Spinal cord (tissue), 10 donors: ENCODE results near the gene MBD4. TPM values are rescaled to one million over a fixed set of nuclear protein-coding genes. Genes with fewer than 3 reads are reported as not detected.
A peak's percentile ranks its signal among the peaks of the same experiment; 100 is the strongest.

Experiments
- DNase-seq, 6 donors: peaks; one replicate each; pipeline versions ENCODE4 v3.0.0 to v3.0.0-alpha.2; 2013 to 2015; ENCODE audit warnings: low spot score in 6 of 6, low read depth in 4 of 6
- H3K27ac ChIP-seq: one replicate; pipeline ENCODE4 v1.5.1; 2013; ENCODE audit warnings: low read depth, low read length, control low read depth
- H3K27me3 ChIP-seq: one replicate; pipeline ENCODE4 v1.6.1; 2013; ENCODE audit warnings: low read length; ENCODE audit not compliant: control insufficient read depth, insufficient read depth
- H3K36me3 ChIP-seq: one replicate; pipeline ENCODE4 v1.6.1; 2013; ENCODE audit warnings: low read length; ENCODE audit not compliant: control insufficient read depth, insufficient read depth
- H3K4me1 ChIP-seq: one replicate; pipeline ENCODE4 v1.6.1; 2013; ENCODE audit warnings: low read length; ENCODE audit not compliant: control insufficient read depth, insufficient read depth
- H3K4me3 ChIP-seq: one replicate; pipeline ENCODE4 v1.5.1; 2013; ENCODE audit warnings: low read depth, low read length, control low read depth
- H3K9me3 ChIP-seq: one replicate; pipeline ENCODE4 v1.6.1; 2013; ENCODE audit warnings: low read length; ENCODE audit not compliant: control insufficient read depth, insufficient read depth
- WGBS: methylation state at CpG from one replicate; pipeline ENCODE4 v1.1.5; 2013; ENCODE audit warnings: missing lambda C conversion rate; ENCODE audit not compliant: insufficient coverage; 5-methylcytosine and 5-hydroxymethylcytosine counted together
- polyA plus RNA-seq, 2 donors: library from polyadenylated mRNA; unstranded; fragments of 120-200 nt; gene quantifications; one replicate each; pipeline ENCODE4 v1.2.1, GENCODE V29; 2013; ENCODE audit not compliant: insufficient read length in 2 of 2
- total RNA-seq, 2 donors: library from RNA; depleted of rRNA in 1 of 2; stranded (reverse); fragments of 120-200 nt in 1 of 2; fragments of >200 nt in 1 of 2; gene quantifications; one replicate each; pipeline versions ENCODE4 v1.2.3 to v1.2.4, GENCODE V29; 2013 to 2014
- donor health status: healthy.

MBD4 gene
- total and polyA plus RNA-seq, 4 donors = 25.1 to 35.2 (median 31.2) TPM

GRCh38 chr3:129439226-129439816 is 427 bp downstream of the MBD4 start:
- no peaks in the 10 kb centered on the region for H3K9me3 ChIP-seq
- DNase-seq = peak in 1 of 6 donors; percentile 22
- peak overlapping the region; percentile 88 for H3K27ac ChIP-seq
- 2% methylated on average over 16 of the region's 17 CpGs for WGBS
- no peaks in the 10 kb centered on the region for H3K27me3 ChIP-seq
- H3K36me3 ChIP-seq = no peaks in the 10 kb centered on the region
- H3K4me1 ChIP-seq = peaks cover 12% of the 10 kb centered on the region
- peak overlapping the region; percentile 95 for H3K4me3 ChIP-seq

DNA sequence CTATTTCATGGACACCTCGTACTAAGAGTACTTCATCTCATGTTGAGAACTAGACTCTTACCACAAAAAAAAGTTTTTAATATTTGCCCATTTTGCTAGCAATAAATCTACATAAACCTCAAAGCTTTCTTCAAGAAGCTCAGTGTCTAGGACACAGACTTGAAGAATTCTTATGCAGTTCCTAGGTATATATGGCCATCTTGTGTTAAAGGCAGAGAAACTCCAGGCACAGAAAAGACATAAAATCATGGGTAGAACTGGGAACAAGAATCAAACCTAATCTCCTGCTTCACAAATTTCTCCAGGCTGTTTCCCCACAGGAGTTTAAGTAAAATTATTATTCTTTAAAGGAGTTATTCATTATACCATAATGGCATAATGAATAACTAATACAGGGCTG is 4.4 kb downstream of the MBD4 start:
- Histone ChIP-seq H3K9me3 (no peaks in the 10 kb centered on the region), H3K4me3 (no peak overlapping the region), H3K36me3 (peaks cover 10% of the 10 kb centered on the region), H3K4me1 (peaks cover 7% of the 10 kb centered on the region), H3K27me3 (no peaks in the 10 kb centered on the region), H3K27ac (no peak overlapping the region)
- WGBS = no CpG with 5 or more reads among the region's 1 CpG
- peak in 1 of 6 donors; percentile 9 for DNase-seq

GRCh38 chr3:129434140-129434539 is 5.6 kb downstream of the MBD4 start:
- Histone ChIP-seq H3K9me3 (no peaks in the 10 kb centered on the region), H3K27ac (no peak overlapping the region), H3K4me3 (no peak overlapping the region), H3K27me3 (no peaks in the 10 kb centered on the region), H3K36me3 (peaks cover 13% of the 10 kb centered on the region), H3K4me1 (peaks cover 4% of the 10 kb centered on the region)
- no peak for DNase-seq
- no CpG with 5 or more reads among the region's 1 CpG for WGBS

- H3K4me3 ChIP-seq = no peak overlapping the region
- no peak overlapping the region for H3K27ac ChIP-seq
- no peaks in the 10 kb centered on the region for H3K27me3 ChIP-seq
- no peak for DNase-seq
- 93% methylated on average over 4 of the region's 5 CpGs for WGBS
- H3K4me1 ChIP-seq = peaks cover 2% of the 10 kb centered on the region
- H3K36me3 ChIP-seq = peaks cover 13% of the 10 kb centered on the region
- no peaks in the 10 kb centered on the region for H3K9me3 ChIP-seq
Measured at GRCh38 chr3:129433565-129433964, 6.2 kb downstream of the MBD4 start.

GRCh38 chr3:129432671-129433070 is 7.1 kb downstream of the MBD4 start:
- no peak overlapping the region for H3K4me3 ChIP-seq
- H3K9me3 ChIP-seq = no peaks in the 10 kb centered on the region
- no peak overlapping the region for H3K27ac ChIP-seq
- H3K27me3 ChIP-seq = no peaks in the 10 kb centered on the region
- peaks cover 6% of the 10 kb centered on the region for H3K4me1 ChIP-seq
- no peak for DNase-seq
- H3K36me3 ChIP-seq = peaks cover 13% of the 10 kb centered on the region

DNA sequence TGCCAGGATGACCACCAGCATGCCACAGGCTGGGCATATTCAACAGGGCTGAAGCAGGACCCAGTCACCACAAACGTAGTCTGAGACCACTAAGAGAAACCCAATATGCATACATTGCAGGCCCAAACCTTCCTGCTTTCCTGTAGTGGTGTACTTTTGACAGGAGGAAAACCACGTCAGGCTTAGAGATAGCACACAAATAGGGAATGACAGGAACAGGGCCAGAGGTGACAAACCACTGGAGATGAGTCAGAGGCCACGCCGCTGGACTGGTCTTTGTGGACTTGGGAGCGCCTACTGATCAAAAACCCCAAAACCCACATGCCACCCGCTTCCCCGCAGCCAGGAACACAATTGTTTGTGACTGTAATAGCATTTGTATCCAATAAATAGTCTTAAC is 7.7 kb downstream of the MBD4 start:
- Histone ChIP-seq H3K27ac (no peak overlapping the region), H3K27me3 (no peaks in the 10 kb centered on the region), H3K9me3 (no peaks in the 10 kb centered on the region), H3K4me3 (no peak overlapping the region), H3K36me3 (peaks cover 13% of the 10 kb centered on the region), H3K4me1 (peaks cover 6% of the 10 kb centered on the region)
- 93% methylated on average over 3 of the region's 7 CpGs for WGBS
- no peak for DNase-seq

DNA sequence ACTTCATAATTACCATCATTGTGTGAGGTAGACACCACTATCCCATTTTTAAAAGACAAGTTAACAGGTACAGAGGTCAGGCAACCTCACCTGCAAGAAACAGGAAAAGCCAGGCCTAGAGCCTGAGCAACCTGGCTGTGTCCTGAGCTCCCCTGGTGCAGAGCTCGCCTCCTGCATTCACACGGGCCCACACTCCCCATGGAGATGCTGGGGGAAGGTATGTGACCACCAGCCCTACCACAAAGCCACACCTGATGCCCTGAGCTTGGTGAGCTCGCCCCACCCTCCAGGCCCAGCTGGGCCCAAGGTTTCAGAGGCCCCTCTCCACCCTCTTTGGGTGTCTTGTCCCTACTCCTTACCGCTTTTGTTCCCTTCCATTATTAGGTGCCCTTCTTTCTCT is 10.1 kb downstream of the MBD4 start:
- H3K9me3 ChIP-seq = no peaks in the 10 kb centered on the region
- WGBS = 70% methylated on average over 2 of the region's 4 CpGs
- H3K4me3 ChIP-seq = no peak overlapping the region
- H3K27ac ChIP-seq = no peak overlapping the region
- H3K27me3 ChIP-seq = no peaks in the 10 kb centered on the region
- peaks cover 13% of the 10 kb centered on the region for H3K36me3 ChIP-seq
- no peak for DNase-seq
- H3K4me1 ChIP-seq = peaks cover 10% of the 10 kb centered on the region

DNA sequence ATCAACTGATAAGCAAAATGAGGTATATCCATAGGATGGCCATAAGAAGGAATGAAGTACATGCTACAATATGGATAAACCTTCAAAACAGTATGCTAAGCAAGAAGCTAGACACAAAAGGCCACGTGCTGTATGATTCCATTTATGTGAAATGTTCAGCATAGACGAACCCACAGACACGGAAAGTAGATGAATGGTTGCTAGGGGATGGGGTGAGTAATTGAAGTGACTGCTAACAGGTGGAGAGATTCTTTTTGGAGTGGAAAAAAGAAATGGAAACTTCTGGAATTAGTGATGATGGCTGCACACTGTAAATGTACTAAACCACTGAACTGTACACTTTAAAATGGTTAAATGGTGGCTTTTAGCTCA is 10.7 kb downstream of the MBD4 start:
- Histone ChIP-seq H3K4me1 (peaks cover 10% of the 10 kb centered on the region), H3K9me3 (no peaks in the 10 kb centered on the region), H3K27me3 (no peaks in the 10 kb centered on the region), H3K4me3 (no peak overlapping the region), H3K27ac (no peak overlapping the region), H3K36me3 (peaks cover 13% of the 10 kb centered on the region)
- WGBS = 41% methylated on average over 3 of the region's 3 CpGs
- DNase-seq = no peak

GRCh38 chr3:129428376-129429079 is 11.2 kb downstream of the MBD4 start, which contains the start of gene EFCAB12:
Gene EFCAB12, minus strand, starts transcription at chr3:129428636. Its CDS starts 148 bp downstream, at chr3:129428488.
- peak; percentile 83 to 98 (median 88) for DNase-seq
- Histone ChIP-seq H3K36me3 (peaks cover 13% of the 10 kb centered on the region), H3K27ac (no peak within 1 kb of the TSS), H3K4me3 (peak within 1 kb of the TSS; percentile 64), H3K4me1 (peaks cover 10% of the 10 kb centered on the region), H3K9me3 (no peaks in the 10 kb centered on the region), H3K27me3 (no peaks in the 10 kb centered on the region)
- under 1% methylated on average over 41 of the region's 42 CpGs for WGBS

GRCh38 chr3:129428007-129428375 is 11.8 kb downstream of the MBD4 start:
- H3K27ac ChIP-seq = no peak overlapping the region
- no peak for DNase-seq

More at GRCh38 chr3:129428007-129428375, 11.8 kb downstream of the MBD4 start:
- Histone ChIP-seq H3K4me3 (peak overlapping the region; percentile 64), H3K4me1 (peaks cover 10% of the 10 kb centered on the region), H3K36me3 (peaks cover 13% of the 10 kb centered on the region), H3K27me3 (no peaks in the 10 kb centered on the region), H3K9me3 (no peaks in the 10 kb centered on the region)
- 8% methylated on average over 8 of the region's 8 CpGs for WGBS
